ENCODE measurements around the gene TMEM61.

The TMEM61 gene

DNA sequence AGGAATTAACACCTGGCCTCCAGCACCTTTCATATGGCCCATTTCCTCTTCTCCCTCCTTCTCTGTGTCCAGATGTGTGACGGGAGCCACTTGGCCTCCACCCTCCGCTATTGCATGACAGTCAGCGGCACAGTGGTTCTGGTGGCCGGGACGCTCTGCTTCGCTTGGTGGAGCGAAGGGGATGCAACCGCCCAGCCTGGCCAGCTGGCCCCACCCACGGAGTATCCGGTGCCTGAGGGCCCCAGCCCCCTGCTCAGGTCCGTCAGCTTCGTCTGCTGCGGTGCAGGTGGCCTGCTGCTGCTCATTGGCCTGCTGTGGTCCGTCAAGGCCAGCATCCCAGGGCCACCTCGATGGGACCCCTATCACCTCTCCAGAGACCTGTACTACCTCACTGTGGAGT lies 5.6 kb downstream of the TMEM61 start:
- H3F3A ChIP-seq (ENCODE audit: low read depth) = no peaks in the 10 kb centered on the region
- no peak overlapping the region for H2AFZ ChIP-seq (ENCODE audit: low read length)
- H3K36me3 ChIP-seq (ENCODE audit: insufficient read depth, low read length) = no peaks in the 10 kb centered on the region
- H3K4me2 ChIP-seq (ENCODE audit: low read depth, low read length, poor library complexity, severe bottlenecking) = no peak overlapping the region
- H3K79me2 ChIP-seq (ENCODE audit: insufficient read depth, low read length) = no peaks in the 10 kb centered on the region
- no peak overlapping the region for H3K4me3 ChIP-seq (ENCODE audit: low read length, poor library complexity, severe bottlenecking)
- no peaks in the 10 kb centered on the region for H3K9me3 ChIP-seq (ENCODE audit: insufficient read depth, low read depth, low read length)
- TF ChIP-seq, protein P1, sequence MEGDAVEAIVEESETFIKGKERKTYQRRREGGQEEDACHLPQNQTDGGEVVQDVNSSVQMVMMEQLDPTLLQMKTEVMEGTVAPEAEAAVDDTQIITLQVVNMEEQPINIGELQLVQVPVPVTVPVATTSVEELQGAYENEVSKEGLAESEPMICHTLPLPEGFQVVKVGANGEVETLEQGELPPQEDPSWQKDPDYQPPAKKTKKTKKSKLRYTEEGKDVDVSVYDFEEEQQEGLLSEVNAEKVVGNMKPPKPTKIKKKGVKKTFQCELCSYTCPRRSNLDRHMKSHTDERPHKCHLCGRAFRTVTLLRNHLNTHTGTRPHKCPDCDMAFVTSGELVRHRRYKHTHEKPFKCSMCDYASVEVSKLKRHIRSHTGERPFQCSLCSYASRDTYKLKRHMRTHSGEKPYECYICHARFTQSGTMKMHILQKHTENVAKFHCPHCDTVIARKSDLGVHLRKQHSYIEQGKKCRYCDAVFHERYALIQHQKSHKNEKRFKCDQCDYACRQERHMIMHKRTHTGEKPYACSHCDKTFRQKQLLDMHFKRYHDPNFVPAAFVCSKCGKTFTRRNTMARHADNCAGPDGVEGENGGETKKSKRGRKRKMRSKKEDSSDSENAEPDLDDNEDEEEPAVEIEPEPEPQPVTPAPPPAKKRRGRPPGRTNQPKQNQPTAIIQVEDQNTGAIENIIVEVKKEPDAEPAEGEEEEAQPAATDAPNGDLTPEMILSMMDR (conservative IDR thresholded peaks at IDR 0.05; ENCODE audit: low read length) = no peak
- no peak for TF ChIP-seq EZH2phosphoT487 (IDR thresholded peaks at IDR 0.05; ENCODE audit: borderline replicate concordance)
- H3K9me2 ChIP-seq (replicated peaks; ENCODE audit: low read depth, low read length) = no peaks in the 10 kb centered on the region
- no peaks in the 10 kb centered on the region for H3K4me1 ChIP-seq (ENCODE audit: insufficient read depth, low read length, poor library complexity, severe bottlenecking)
- H3K9ac ChIP-seq (ENCODE audit: low read depth, low read length, poor library complexity, severe bottlenecking) = no peak overlapping the region
- H3K27me3 ChIP-seq (ENCODE audit: insufficient read depth, low read length, poor library complexity, severe bottlenecking) = no peaks in the 10 kb centered on the region
- no peaks in the 10 kb centered on the region for H4K20me1 ChIP-seq (ENCODE audit: insufficient read depth, low read length, poor library complexity, severe bottlenecking)

DNA sequence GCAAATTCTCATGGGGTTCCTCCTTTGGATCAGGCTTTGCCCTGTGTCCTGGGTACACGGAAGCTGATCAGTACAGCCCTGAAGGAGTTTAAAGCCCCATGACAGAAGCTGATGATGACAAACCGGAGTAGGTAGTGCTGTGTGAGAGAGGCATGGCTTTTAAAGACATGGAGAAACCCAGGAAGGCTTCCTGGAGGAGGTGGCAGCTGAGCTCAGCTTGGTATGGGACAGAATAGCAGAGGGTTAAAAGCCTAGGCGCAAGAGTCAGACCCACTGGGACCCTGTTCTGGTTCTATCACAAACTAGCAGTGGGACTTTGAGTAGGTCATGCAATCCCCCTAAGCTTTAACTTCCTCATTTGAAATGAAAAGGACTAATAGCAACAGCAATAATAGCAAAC lies 6.1 kb downstream of the TMEM61 start:
- no peaks in the 10 kb centered on the region for H3K4me1 ChIP-seq (ENCODE audit: insufficient read depth, low read length, poor library complexity, severe bottlenecking)
- H3K9me2 ChIP-seq (replicated peaks; ENCODE audit: low read depth, low read length) = no peaks in the 10 kb centered on the region
- H3K4me2 ChIP-seq (ENCODE audit: low read depth, low read length, poor library complexity, severe bottlenecking) = no peak overlapping the region
- no peaks in the 10 kb centered on the region for H4K20me1 ChIP-seq (ENCODE audit: insufficient read depth, low read length, poor library complexity, severe bottlenecking)
- no peaks in the 10 kb centered on the region for H3K9me3 ChIP-seq (ENCODE audit: insufficient read depth, low read depth, low read length)
- no peak overlapping the region for H3K4me3 ChIP-seq (ENCODE audit: low read length, poor library complexity, severe bottlenecking)
- no peaks in the 10 kb centered on the region for H3K36me3 ChIP-seq (ENCODE audit: insufficient read depth, low read length)
- H3K9ac ChIP-seq (ENCODE audit: low read depth, low read length, poor library complexity, severe bottlenecking) = no peak overlapping the region
- TF ChIP-seq, protein P1 (conservative IDR thresholded peaks at IDR 0.05; ENCODE audit: low read length) = no peak
- TF ChIP-seq EZH2phosphoT487 (IDR thresholded peaks at IDR 0.05; ENCODE audit: borderline replicate concordance) = no peak
- no peaks in the 10 kb centered on the region for H3K79me2 ChIP-seq (ENCODE audit: insufficient read depth, low read length)
- H3K27me3 ChIP-seq (ENCODE audit: insufficient read depth, low read length, poor library complexity, severe bottlenecking) = no peaks in the 10 kb centered on the region
- H2AFZ ChIP-seq (ENCODE audit: low read length) = no peak overlapping the region
- H3F3A ChIP-seq (ENCODE audit: low read depth) = no peaks in the 10 kb centered on the region

DNA sequence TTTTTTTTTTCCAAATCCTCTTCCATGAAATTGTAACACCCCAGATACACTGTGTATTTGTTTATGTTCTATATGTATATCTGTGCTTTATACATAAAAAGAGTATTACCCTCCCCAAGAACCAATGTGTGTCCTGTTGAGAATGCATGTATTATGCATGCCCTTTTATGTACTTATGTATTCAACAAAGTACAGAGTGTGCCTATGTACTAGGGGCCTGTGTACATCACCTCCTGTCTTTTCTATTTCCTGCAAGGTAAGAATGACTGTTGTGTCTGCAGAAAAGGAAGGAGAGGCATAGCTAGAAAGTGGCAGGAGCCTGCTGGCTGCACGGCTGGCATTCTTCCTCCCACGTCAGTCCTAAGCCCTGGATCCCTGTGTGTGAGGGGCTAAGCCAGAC lies 7.0 kb downstream of the TMEM61 start:
- H3K9me3 ChIP-seq (ENCODE audit: insufficient read depth, low read depth, low read length) = no peaks in the 10 kb centered on the region
- H3K79me2 ChIP-seq (ENCODE audit: insufficient read depth, low read length) = no peaks in the 10 kb centered on the region
- H2AFZ ChIP-seq (ENCODE audit: low read length) = no peak overlapping the region
- no peaks in the 10 kb centered on the region for H3K36me3 ChIP-seq (ENCODE audit: insufficient read depth, low read length)
- no peaks in the 10 kb centered on the region for H3F3A ChIP-seq (ENCODE audit: low read depth)
- no peaks in the 10 kb centered on the region for H3K9me2 ChIP-seq (replicated peaks; ENCODE audit: low read depth, low read length)
- H3K4me2 ChIP-seq (ENCODE audit: low read depth, low read length, poor library complexity, severe bottlenecking) = no peak overlapping the region
- no peaks in the 10 kb centered on the region for H3K4me1 ChIP-seq (ENCODE audit: insufficient read depth, low read length, poor library complexity, severe bottlenecking)
- no peak for TF ChIP-seq EZH2phosphoT487 (IDR thresholded peaks at IDR 0.05; ENCODE audit: borderline replicate concordance)
- TF ChIP-seq, protein P1 (conservative IDR thresholded peaks at IDR 0.05; ENCODE audit: low read length) = no peak
- H4K20me1 ChIP-seq (ENCODE audit: insufficient read depth, low read length, poor library complexity, severe bottlenecking) = no peaks in the 10 kb centered on the region
- no peak overlapping the region for H3K9ac ChIP-seq (ENCODE audit: low read depth, low read length, poor library complexity, severe bottlenecking)
- H3K4me3 ChIP-seq (ENCODE audit: low read length, poor library complexity, severe bottlenecking) = no peak overlapping the region
- no peaks in the 10 kb centered on the region for H3K27me3 ChIP-seq (ENCODE audit: insufficient read depth, low read length, poor library complexity, severe bottlenecking)
